ENCODE data around the gene ALDH4A1.
A peak's percentile ranks its signal among the peaks of the same experiment; 100 is the strongest.

The ALDH4A1 gene

GRCh38 chr1:18926315-18927081 is 24.1 kb upstream of the ALDH4A1 start:
- peak; percentile 79 for DNase-seq (ENCODE audit: low read depth)
- no peak overlapping the region for H3K4me3 ChIP-seq (ENCODE audit: low read depth, low read length)
- TF ChIP-seq CTCF (conservative IDR thresholded peaks at IDR 0.05; ENCODE audit: low read depth, low read length), result peak; percentile 38

- TF ChIP-seq CTCF (conservative IDR thresholded peaks at IDR 0.05; ENCODE audit: low read depth, low read length), result no peak
- DNase-seq (ENCODE audit: low read depth), result no peak
- no peak overlapping the region for H3K4me3 ChIP-seq (ENCODE audit: low read depth, low read length)
Measured at GRCh38 chr1:18925279-18925678, 22.9 kb upstream of the ALDH4A1 start.

DNA sequence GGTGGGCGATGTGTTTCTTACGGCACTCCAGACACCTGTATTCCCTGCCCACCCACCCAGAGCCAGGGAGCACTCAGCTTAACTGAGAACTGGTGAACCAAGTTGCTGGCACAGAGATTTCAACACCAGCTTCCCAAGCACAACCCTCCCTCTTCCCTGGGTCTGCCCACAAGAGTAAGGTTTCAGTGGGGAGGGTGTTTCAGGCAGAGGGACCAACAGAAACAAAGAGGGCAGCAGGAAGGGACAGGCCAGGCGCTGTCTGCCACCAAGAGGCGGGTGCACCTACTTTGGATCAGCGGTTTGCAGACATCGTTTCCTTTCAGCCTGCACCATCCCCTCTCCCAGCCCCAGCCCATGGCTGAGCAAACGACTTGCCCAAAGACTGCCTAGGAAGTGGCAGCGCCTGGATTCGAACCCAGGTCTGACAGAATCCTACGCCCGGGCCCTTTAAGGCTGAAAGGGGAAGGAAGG is 21.9 kb upstream of the ALDH4A1 start:
- TF ChIP-seq CTCF (conservative IDR thresholded peaks at IDR 0.05; ENCODE audit: low read depth, low read length), result no peak
- H3K4me3 ChIP-seq (ENCODE audit: low read depth, low read length), result no peak overlapping the region
- no peak for DNase-seq (ENCODE audit: low read depth)

- DNase-seq (ENCODE audit: low read depth), result no peak
- H3K4me3 ChIP-seq (ENCODE audit: low read depth, low read length), result no peak overlapping the region
- no peak for TF ChIP-seq CTCF (conservative IDR thresholded peaks at IDR 0.05; ENCODE audit: low read depth, low read length)
Measured at GRCh38 chr1:18923756-18924211, 21.4 kb upstream of the ALDH4A1 start.

DNA sequence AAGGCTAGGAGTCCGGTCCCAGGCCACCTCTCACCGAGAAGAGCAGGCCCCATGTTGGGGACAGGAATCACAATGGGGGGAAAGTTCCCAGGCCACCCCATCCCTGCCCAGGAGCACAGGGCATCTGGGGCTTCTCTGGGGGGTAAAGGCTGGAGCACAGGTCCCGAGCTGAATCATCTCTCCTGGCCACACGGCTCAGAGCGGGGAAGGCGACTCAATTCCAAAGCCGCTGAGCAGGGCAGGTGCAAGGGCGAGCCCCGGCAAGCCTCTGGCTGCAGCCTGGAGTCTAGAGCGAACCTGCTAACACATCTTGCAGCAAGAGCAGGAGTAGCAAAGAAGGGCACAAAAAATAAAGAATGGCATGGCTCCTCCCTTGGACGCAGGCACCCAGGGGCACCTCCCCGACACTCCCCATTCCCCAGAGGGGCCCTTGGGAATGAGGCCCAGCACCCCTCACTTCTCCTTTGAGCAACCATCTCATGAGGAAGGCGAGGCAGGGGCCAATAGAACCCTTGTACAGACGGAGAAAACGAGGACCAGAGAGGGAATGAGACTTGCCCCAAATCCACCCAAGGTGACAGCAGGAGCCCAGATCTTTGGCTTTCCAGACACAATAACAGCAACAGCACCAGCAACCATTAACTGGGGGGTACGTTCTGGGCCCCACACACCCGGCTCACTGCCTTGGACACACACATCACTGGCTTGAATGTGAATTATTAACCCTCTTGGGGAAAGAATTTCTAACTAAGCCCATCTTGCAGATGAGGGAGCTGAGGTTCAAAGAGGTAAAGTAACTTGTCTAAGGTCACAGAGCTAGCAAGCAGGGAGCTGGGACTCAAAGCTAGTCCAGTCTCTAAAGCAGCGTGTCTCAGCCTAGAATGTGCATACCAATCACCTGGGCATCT is 20.7 kb upstream of the ALDH4A1 start:
- no peak overlapping the region for H3K4me3 ChIP-seq (ENCODE audit: low read depth, low read length)
- DNase-seq (ENCODE audit: low read depth), result no peak

DNA sequence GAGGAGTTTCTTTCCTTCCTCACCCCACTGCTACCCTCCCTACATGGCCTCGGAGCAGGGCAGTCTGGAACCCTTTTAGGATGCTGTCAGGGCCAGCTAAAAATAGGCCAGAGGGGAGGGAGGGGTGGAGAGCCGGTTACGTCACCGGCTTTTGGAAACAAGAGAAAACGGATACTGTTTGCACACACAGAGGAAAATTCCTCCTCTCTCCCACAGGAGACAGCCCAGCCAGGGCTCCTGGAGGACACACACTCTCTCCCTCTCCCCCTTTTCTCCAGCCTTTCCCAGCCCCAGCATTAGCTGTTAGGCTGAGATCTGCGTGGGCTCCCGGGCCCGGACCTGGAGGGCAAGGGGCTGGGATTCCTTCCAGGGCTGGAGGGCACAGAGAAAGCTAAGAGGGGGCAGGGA is 20.0 kb upstream of the ALDH4A1 start:
- peak; percentile 16 for TF ChIP-seq CTCF (conservative IDR thresholded peaks at IDR 0.05; ENCODE audit: low read depth, low read length)
- peak; percentile 70 for DNase-seq (ENCODE audit: low read depth)
- no peak overlapping the region for H3K4me3 ChIP-seq (ENCODE audit: low read depth, low read length)

More for the DNA sequence above, 20.7 kb upstream of the ALDH4A1 start:
- no peak for TF ChIP-seq CTCF (conservative IDR thresholded peaks at IDR 0.05; ENCODE audit: low read depth, low read length)
